SK-N-MC (cell line): ENCODE results near the gene CCL3.

ENCODE experiments used
- DNase-seq: peaks from one replicate; pipeline ENCODE4 v3.0.0-alpha.2; 2011; ENCODE audit warnings: low read depth, low spot score
- H3K27ac ChIP-seq: fragments of 200-600 bp; sonication (generic); 2 replicates; pipeline ENCODE4 v1.5.1; 2016; ENCODE audit warnings: mixed run types
- H3K36me3 ChIP-seq: fragments of 200-600 bp; sonication (generic); 2 replicates; pipeline ENCODE4 v1.6.1; 2017; ENCODE audit warnings: antibody characterized with exemption, low read length, mixed read lengths; ENCODE audit not compliant: insufficient read depth
- H3K4me3 ChIP-seq: fragments of 200-600 bp; sonication (generic); 2 replicates; pipeline ENCODE4 v1.5.1; 2016
- H3K9ac ChIP-seq: fragments of 200-600 bp; sonication (generic); 2 replicates; pipeline ENCODE4 v1.8.0; 2017; ENCODE audit warnings: mixed run types, mixed read lengths; ENCODE audit not compliant: insufficient read length
- H3K9me3 ChIP-seq: fragments of 200-600 bp; sonication (generic); 2 replicates; pipeline ENCODE4 v1.6.1; 2017; ENCODE audit warnings: low read depth, mild to moderate bottlenecking, antibody characterized with exemption, low read length, moderate library complexity, mixed read lengths
- EZH2 ChIP-seq: fragments of 200-600 bp; sonication (generic); IDR thresholded peaks from one replicate; pipeline ENCODE4 v1.6.1; 2017; ENCODE audit warnings: antibody characterized with exemption
- FOXP2 ChIP-seq: optimal IDR thresholded peaks from 2 replicates; pipeline ENCODE3; 2011; ENCODE audit warnings: mild to moderate bottlenecking, moderate library complexity; ENCODE audit not compliant: insufficient read depth; ENCODE audit errors: extremely low read length, control extremely low read depth
- POLR2AphosphoS5 ChIP-seq: IDR thresholded peaks from 2 replicates; pipeline ENCODE4 v1.6.1; 2012; ENCODE audit warnings: mild to moderate bottlenecking, low read depth, low read length, borderline replicate concordance

Gene CCL3

GRCh38 chr17:36089888-36090836 is at the start of gene CCL3:
CCL3 (minus strand) TSS chr17:36090143; CDS start chr17:36090058, 85 bp downstream.
- Histone ChIP-seq H3K9me3 (no peaks in the 10 kb centered on the region), H3K4me3 (no peak within 1 kb of the TSS), H3K9ac (no peak within 1 kb of the TSS), H3K36me3 (no peaks in the 10 kb centered on the region), H3K27ac (no peak within 1 kb of the TSS)
- no peak for DNase-seq
- TF ChIP-seq EZH2: no peak
- TF ChIP-seq POLR2AphosphoS5: no peak
- no peak for TF ChIP-seq FOXP2

- Histone ChIP-seq H3K4me3 (no peak overlapping the region), H3K9me3 (no peaks in the 10 kb centered on the region), H3K36me3 (no peaks in the 10 kb centered on the region), H3K27ac (no peak overlapping the region), H3K9ac (no peak overlapping the region)
- TF ChIP-seq EZH2: no peak
- TF ChIP-seq POLR2AphosphoS5: no peak
- no peak for TF ChIP-seq FOXP2
- DNase-seq: no peak
Observed at GRCh38 chr17:36136439-36136838, 46.5 kb upstream of the CCL3 start.

DNA sequence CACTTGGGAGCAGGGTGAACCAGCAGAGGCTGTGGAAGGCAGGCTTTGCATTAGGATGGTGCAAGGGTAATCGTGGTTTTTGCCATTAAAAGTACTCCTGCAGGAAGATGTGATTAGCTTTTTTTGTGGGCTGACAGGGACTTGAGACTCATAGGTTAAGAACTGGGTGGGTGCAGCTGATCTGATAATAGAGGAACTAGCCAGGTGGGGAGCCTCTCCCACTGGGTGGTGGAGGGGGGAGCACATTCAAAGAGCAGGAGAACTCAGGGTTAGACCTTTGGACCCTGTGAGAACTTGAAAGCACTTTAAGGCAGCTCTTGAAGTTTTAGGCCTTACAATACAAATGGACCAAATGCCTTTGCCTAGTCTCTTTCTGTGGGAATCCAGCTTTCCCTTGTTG is 46.1 kb upstream of the CCL3 start:
- Histone ChIP-seq H3K4me3 (no peak overlapping the region), H3K36me3 (no peaks in the 10 kb centered on the region), H3K9ac (no peak overlapping the region), H3K27ac (no peak overlapping the region), H3K9me3 (no peaks in the 10 kb centered on the region)
- DNase-seq: no peak
- TF ChIP-seq EZH2 (no peak), POLR2AphosphoS5 (no peak), FOXP2 (no peak)

DNA sequence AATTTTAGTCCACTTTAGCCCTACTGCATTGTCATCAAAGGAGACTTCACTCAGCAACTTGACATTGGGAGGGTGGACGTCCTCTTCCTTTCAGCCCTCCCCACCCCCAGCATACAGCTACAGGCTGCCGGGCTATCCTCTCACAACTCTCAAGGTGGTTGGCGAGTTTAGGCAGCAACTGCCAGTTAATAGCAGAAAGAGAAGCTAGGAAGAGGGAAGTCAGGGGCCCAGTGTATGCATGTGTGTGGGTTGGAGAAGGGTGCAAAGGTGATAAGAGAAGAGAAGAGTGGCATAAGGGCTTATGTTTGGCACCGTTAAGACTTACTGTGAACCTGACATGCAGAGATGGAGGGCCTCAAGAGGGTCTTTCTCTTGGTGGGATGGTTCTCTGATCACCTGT is 45.5 kb upstream of the CCL3 start:
- DNase-seq: no peak
- Histone ChIP-seq H3K36me3 (no peaks in the 10 kb centered on the region), H3K9me3 (no peaks in the 10 kb centered on the region), H3K9ac (no peak overlapping the region), H3K4me3 (no peak overlapping the region), H3K27ac (no peak overlapping the region)
- TF ChIP-seq FOXP2 (no peak), POLR2AphosphoS5 (no peak), EZH2 (no peak)

DNA sequence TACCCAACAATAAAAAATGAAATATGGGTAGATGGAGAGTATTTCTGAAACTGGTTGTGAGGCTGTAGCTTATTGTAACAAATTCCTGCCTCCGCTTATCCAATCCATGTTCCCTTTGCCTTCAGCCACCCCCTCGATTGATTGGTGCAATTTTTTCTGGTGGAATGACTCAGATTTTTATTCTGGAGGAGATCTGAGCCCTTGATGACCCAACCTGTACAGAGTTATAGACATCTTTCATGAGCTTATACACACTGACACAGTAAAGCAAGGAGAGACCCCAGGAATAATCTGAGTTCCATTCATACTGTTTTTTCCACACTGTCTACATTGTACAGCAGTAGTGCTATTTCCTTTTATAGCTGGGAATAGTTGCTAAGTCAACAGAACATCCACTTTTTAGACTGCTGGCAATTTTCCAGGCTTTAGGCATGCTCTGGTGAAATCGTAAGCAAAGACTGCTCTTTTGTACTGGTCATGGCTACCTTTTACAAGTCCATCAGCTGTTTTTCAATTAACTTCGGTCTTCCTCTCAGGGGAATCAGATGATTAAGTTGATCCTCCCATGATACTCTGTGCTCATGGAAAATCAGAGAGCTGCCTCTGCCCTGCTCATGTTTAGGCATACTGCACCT is 43.8 kb upstream of the CCL3 start:
- H3K27ac ChIP-seq: no peak overlapping the region
- no peaks in the 10 kb centered on the region for H3K36me3 ChIP-seq
- DNase-seq: peak; percentile 20
- no peak overlapping the region for H3K9ac ChIP-seq
- H3K4me3 ChIP-seq: no peak overlapping the region
- no peaks in the 10 kb centered on the region for H3K9me3 ChIP-seq
- no peak for TF ChIP-seq FOXP2
- TF ChIP-seq EZH2: no peak
- TF ChIP-seq POLR2AphosphoS5: no peak

DNA sequence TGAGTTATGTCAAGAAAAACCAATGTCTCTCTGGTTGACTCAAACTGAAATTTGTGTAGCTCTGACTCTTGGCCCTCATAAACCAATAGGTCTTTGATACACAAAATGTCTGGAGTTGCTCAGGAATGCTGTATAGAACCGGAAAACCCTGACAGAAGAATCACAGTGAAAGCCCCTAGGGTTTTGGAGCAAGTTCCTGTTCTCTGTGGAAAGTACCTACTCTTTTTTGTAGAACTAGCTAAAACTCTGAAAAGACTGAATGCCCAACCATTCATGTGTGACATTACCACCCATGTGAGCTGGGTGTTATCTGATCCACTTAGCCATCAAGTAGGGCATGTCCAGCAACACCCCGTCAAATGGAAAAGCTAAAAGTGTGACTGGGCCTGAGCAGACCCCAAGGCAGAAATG is 42.5 kb upstream of the CCL3 start:
- no peak for TF ChIP-seq EZH2
- no peak for TF ChIP-seq POLR2AphosphoS5
- TF ChIP-seq FOXP2: no peak
- DNase-seq: no peak
- no peak overlapping the region for H3K27ac ChIP-seq
- no peak overlapping the region for H3K9ac ChIP-seq
- no peak overlapping the region for H3K4me3 ChIP-seq
- no peaks in the 10 kb centered on the region for H3K36me3 ChIP-seq
- H3K9me3 ChIP-seq: no peaks in the 10 kb centered on the region

- TF ChIP-seq FOXP2 (no peak), EZH2 (no peak), POLR2AphosphoS5 (no peak)
- Histone ChIP-seq H3K9me3 (no peaks in the 10 kb centered on the region), H3K4me3 (no peak overlapping the region), H3K27ac (no peak overlapping the region), H3K9ac (no peak overlapping the region), H3K36me3 (no peaks in the 10 kb centered on the region)
- DNase-seq: no peak
Observed at GRCh38 chr17:36131931-36132330, 42.0 kb upstream of the CCL3 start.

- no peak for DNase-seq
- no peaks in the 10 kb centered on the region for H3K9me3 ChIP-seq
- no peak overlapping the region for H3K4me3 ChIP-seq
- no peak overlapping the region for H3K9ac ChIP-seq
- no peak overlapping the region for H3K27ac ChIP-seq
- H3K36me3 ChIP-seq: no peaks in the 10 kb centered on the region
- no peak for TF ChIP-seq POLR2AphosphoS5
- no peak for TF ChIP-seq FOXP2
- TF ChIP-seq EZH2: no peak
Observed at GRCh38 chr17:36131421-36131820, 41.5 kb upstream of the CCL3 start.

GRCh38 chr17:36130346-36130745 is 40.4 kb upstream of the CCL3 start:
- TF ChIP-seq FOXP2 (no peak), POLR2AphosphoS5 (no peak), EZH2 (no peak)
- no peak overlapping the region for H3K27ac ChIP-seq

More at GRCh38 chr17:36130346-36130745, 40.4 kb upstream of the CCL3 start:
- H3K4me3 ChIP-seq: no peak overlapping the region
- no peaks in the 10 kb centered on the region for H3K36me3 ChIP-seq
- H3K9me3 ChIP-seq: no peaks in the 10 kb centered on the region
- DNase-seq: no peak
- H3K9ac ChIP-seq: no peak overlapping the region
